ENCODE data around the gene SPATA13. TPM values are rescaled to one million over a fixed set of nuclear protein-coding genes. Genes with fewer than 3 reads are reported as not detected.
"Not testable (repeated sequence)": the region's sequence is repeated elsewhere in the genome, so short reads cannot be mapped to it uniquely, and the experiment has no call there.

The SPATA13 gene
- total RNA-seq, 1 donor from 2014 or later, result 2.7 TPM

GRCh38 chr13:24313439-24313838, 152.9 kb downstream of the SPATA13 start:
- Mint-ChIP-seq H3K4me1 (ENCODE audit: unreplicated experiment) (no peaks in the 10 kb centered on the region), H3K36me3 (ENCODE audit: unreplicated experiment) (no peaks in the 10 kb centered on the region), H3K4me3 (ENCODE audit: unreplicated experiment) (no peak overlapping the region), H3K27me3 (ENCODE audit: unreplicated experiment) (peaks cover 22% of the 10 kb centered on the region), H3K9me3 (ENCODE audit: unreplicated experiment) (no peaks in the 10 kb centered on the region), H3K27ac (ENCODE audit: unreplicated experiment) (no peak overlapping the region)
- TF ChIP-seq CTCF (IDR thresholded peaks at IDR 0.05), result peak; percentile 49
- DNase-seq (ENCODE audit: extremely low spot score, unreplicated experiment), result no peak

- H3K4me3 Mint-ChIP-seq (ENCODE audit: unreplicated experiment); H3K9me3 Mint-ChIP-seq (ENCODE audit: unreplicated experiment); H3K27ac Mint-ChIP-seq (ENCODE audit: unreplicated experiment); H3K4me1 Mint-ChIP-seq (ENCODE audit: unreplicated experiment); DNase-seq (ENCODE audit: extremely low spot score, unreplicated experiment); H3K36me3 Mint-ChIP-seq (ENCODE audit: unreplicated experiment): not testable (repeated sequence)
- H3K27me3 Mint-ChIP-seq (ENCODE audit: unreplicated experiment), result peaks cover 30% of the 10 kb centered on the region
Observed at GRCh38 chr13:24317835-24318234, 157.3 kb downstream of the SPATA13 start.

GRCh38 chr13:24318878-24319277, 158.4 kb downstream of the SPATA13 start:
- H3K9me3 Mint-ChIP-seq (ENCODE audit: unreplicated experiment); H3K36me3 Mint-ChIP-seq (ENCODE audit: unreplicated experiment); H3K27ac Mint-ChIP-seq (ENCODE audit: unreplicated experiment); H3K4me1 Mint-ChIP-seq (ENCODE audit: unreplicated experiment); H3K4me3 Mint-ChIP-seq (ENCODE audit: unreplicated experiment); DNase-seq (ENCODE audit: extremely low spot score, unreplicated experiment): not testable (repeated sequence)
- peaks cover 25% of the 10 kb centered on the region for H3K27me3 Mint-ChIP-seq (ENCODE audit: unreplicated experiment)

- H3K4me1 Mint-ChIP-seq (ENCODE audit: unreplicated experiment); DNase-seq (ENCODE audit: extremely low spot score, unreplicated experiment); H3K4me3 Mint-ChIP-seq (ENCODE audit: unreplicated experiment); H3K27ac Mint-ChIP-seq (ENCODE audit: unreplicated experiment); H3K36me3 Mint-ChIP-seq (ENCODE audit: unreplicated experiment); H3K9me3 Mint-ChIP-seq (ENCODE audit: unreplicated experiment): not testable (repeated sequence)
- peaks cover 25% of the 10 kb centered on the region for H3K27me3 Mint-ChIP-seq (ENCODE audit: unreplicated experiment)
Observed at GRCh38 chr13:24319641-24320040, 159.1 kb downstream of the SPATA13 start.

GRCh38 chr13:24321416-24321815, 160.9 kb downstream of the SPATA13 start:
- not testable (repeated sequence) for DNase-seq (ENCODE audit: extremely low spot score, unreplicated experiment); H3K36me3 Mint-ChIP-seq (ENCODE audit: unreplicated experiment); H3K4me3 Mint-ChIP-seq (ENCODE audit: unreplicated experiment); H3K4me1 Mint-ChIP-seq (ENCODE audit: unreplicated experiment); H3K27ac Mint-ChIP-seq (ENCODE audit: unreplicated experiment); H3K9me3 Mint-ChIP-seq (ENCODE audit: unreplicated experiment)
- H3K27me3 Mint-ChIP-seq (ENCODE audit: unreplicated experiment), result peaks cover 30% of the 10 kb centered on the region

GRCh38 chr13:24322470-24322869, 161.9 kb downstream of the SPATA13 start:
- H3K36me3 Mint-ChIP-seq (ENCODE audit: unreplicated experiment); H3K4me1 Mint-ChIP-seq (ENCODE audit: unreplicated experiment); H3K27ac Mint-ChIP-seq (ENCODE audit: unreplicated experiment); DNase-seq (ENCODE audit: extremely low spot score, unreplicated experiment); H3K9me3 Mint-ChIP-seq (ENCODE audit: unreplicated experiment); H3K4me3 Mint-ChIP-seq (ENCODE audit: unreplicated experiment): not testable (repeated sequence)
- peaks cover 34% of the 10 kb centered on the region for H3K27me3 Mint-ChIP-seq (ENCODE audit: unreplicated experiment)
- peak; percentile 32 for TF ChIP-seq CTCF (IDR thresholded peaks at IDR 0.05)

- TF ChIP-seq CTCF (IDR thresholded peaks at IDR 0.05), result no peak
- H3K36me3 Mint-ChIP-seq (ENCODE audit: unreplicated experiment), result no peaks in the 10 kb centered on the region
- no peaks in the 10 kb centered on the region for H3K9me3 Mint-ChIP-seq (ENCODE audit: unreplicated experiment)
Observed at GRCh38 chr13:24323036-24323738, 162.7 kb downstream of the SPATA13 start.

More at GRCh38 chr13:24323036-24323738, 162.7 kb downstream of the SPATA13 start:
- Mint-ChIP-seq H3K4me1 (ENCODE audit: unreplicated experiment) (no peaks in the 10 kb centered on the region), H3K27ac (ENCODE audit: unreplicated experiment) (no peak overlapping the region), H3K4me3 (ENCODE audit: unreplicated experiment) (no peak overlapping the region), H3K27me3 (ENCODE audit: unreplicated experiment) (peaks cover 34% of the 10 kb centered on the region)
- DNase-seq (ENCODE audit: extremely low spot score, unreplicated experiment), result no peak

All from osteocyte (in vitro differentiated cells).